ENCODE results near the gene ZCCHC7.
"Not testable (repeated sequence)": the region's sequence is repeated elsewhere in the genome, so short reads cannot be mapped to it uniquely, and the experiment has no call there.

- TF ChIP-seq HDAC2 (IDR thresholded peaks at IDR 0.05); CTCF (IDR thresholded peaks at IDR 0.05); HMGXB4 (CRISPR knock-in tag; IDR thresholded peaks at IDR 0.05; ENCODE audit: borderline replicate concordance); E2F6 (IDR thresholded peaks at IDR 0.05; ENCODE audit: borderline replicate concordance, low read depth); RAD21 (conservative IDR thresholded peaks at IDR 0.05 in 1 of 2, IDR thresholded peaks at IDR 0.05 in 1 of 2); RFX5 (IDR thresholded peaks at IDR 0.05); BHLHE40 (IDR thresholded peaks at IDR 0.05; ENCODE audit: low read depth, low read length); MAFK (IDR thresholded peaks at IDR 0.05; ENCODE audit: partially characterized antibody); TP53 (CRISPR knock-in tag; IDR thresholded peaks at IDR 0.05); USF2 (IDR thresholded peaks at IDR 0.05): not testable (repeated sequence)
Measured at GRCh38 chr9:37092714-37093295, 27.6 kb upstream of the ZCCHC7 start.
